Ishikawa (cell line): Measurements from ENCODE around the gene MDFI.

Experiments
- CEBPB ChIP-seq: IDR thresholded peaks from 2 replicates; pipeline ENCODE4 v1.6.1; 2012
- CREB1 ChIP-seq: IDR thresholded peaks from 2 replicates; pipeline ENCODE4 v1.6.1; 2012; ENCODE audit warnings: low read depth
- EP300 ChIP-seq: IDR thresholded peaks from 2 replicates; pipeline ENCODE4 v1.6.1; 2012; ENCODE audit warnings: borderline replicate concordance
- TAF1 ChIP-seq: IDR thresholded peaks from 2 replicates; pipeline ENCODE4 v1.6.1; 2012; ENCODE audit warnings: low read depth, mild to moderate bottlenecking
- ZBTB7A ChIP-seq: IDR thresholded peaks from 2 replicates; pipeline ENCODE4 v1.6.1; 2012; ENCODE audit warnings: low read depth
- TF ChIP-seq, protein P1 (sequence below): IDR thresholded peaks from 2 replicates; pipeline ENCODE4 v1.6.1; 2012

GRCh38 chr6:41693281-41694240 lies 55.3 kb downstream of the MDFI start:
- TF ChIP-seq TAF1 (no peak), ZBTB7A (no peak), EP300 (no peak), CREB1 (no peak), CEBPB (no peak)
- TF ChIP-seq, protein P1, sequence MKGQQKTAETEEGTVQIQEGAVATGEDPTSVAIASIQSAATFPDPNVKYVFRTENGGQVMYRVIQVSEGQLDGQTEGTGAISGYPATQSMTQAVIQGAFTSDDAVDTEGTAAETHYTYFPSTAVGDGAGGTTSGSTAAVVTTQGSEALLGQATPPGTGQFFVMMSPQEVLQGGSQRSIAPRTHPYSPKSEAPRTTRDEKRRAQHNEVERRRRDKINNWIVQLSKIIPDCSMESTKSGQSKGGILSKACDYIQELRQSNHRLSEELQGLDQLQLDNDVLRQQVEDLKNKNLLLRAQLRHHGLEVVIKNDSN: no peak
